Astrocyte of the cerebellum (primary cell): ENCODE data around the gene NEXMIF.

Experiments used
- DNase-seq: peaks from one replicate; pipeline ENCODE4 v3.0.0-alpha.2; 2011; ENCODE audit warnings: low read depth
- H3K4me3 ChIP-seq: 2 replicates; pipeline ENCODE4 v1.5.1; 2011; ENCODE audit warnings: mild to moderate bottlenecking, low read depth, low read length, moderate library complexity
- CTCF ChIP-seq: IDR thresholded peaks from 2 replicates; pipeline ENCODE4 v1.5.1; 2012; ENCODE audit warnings: low read length, low read depth, moderate library complexity, mild to moderate bottlenecking; ENCODE audit errors: missing control alignments
- in situ Hi-C: cut with HindIII; loops from 2 replicates; pipeline ENCODE4 v1.10.0; 2017; ENCODE audit warnings: low sequenced_read_pairs

Gene NEXMIF

GRCh38 chrX:74804574-74804973, 120.7 kb downstream of the NEXMIF start:
- no peak for TF ChIP-seq CTCF
- in situ Hi-C loops, result no loop called here
- DNase-seq, result no peak
- no peak overlapping the region for H3K4me3 ChIP-seq

DNA sequence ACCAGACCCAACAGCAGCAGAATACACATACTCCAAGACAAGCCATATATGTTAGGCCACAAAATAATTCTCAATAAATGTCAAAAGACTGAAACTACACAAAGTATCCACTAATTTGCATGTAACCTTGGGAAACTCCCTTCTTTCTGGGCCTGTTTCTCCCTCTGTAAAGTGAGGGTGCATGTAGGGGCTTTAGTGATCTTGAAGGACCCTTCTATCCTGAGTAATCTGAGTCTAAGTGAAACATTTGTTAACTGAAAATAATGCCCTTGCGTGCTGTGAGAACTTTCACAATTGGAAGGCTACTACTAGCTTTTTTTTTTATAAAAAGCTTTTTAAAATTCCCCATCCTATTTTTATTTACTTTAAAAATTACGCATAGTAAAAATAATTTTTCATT, 125.2 kb downstream of the NEXMIF start:
- in situ Hi-C loops, result no loop called here
- no peak overlapping the region for H3K4me3 ChIP-seq
- TF ChIP-seq CTCF, result no peak
- no peak for DNase-seq

DNA sequence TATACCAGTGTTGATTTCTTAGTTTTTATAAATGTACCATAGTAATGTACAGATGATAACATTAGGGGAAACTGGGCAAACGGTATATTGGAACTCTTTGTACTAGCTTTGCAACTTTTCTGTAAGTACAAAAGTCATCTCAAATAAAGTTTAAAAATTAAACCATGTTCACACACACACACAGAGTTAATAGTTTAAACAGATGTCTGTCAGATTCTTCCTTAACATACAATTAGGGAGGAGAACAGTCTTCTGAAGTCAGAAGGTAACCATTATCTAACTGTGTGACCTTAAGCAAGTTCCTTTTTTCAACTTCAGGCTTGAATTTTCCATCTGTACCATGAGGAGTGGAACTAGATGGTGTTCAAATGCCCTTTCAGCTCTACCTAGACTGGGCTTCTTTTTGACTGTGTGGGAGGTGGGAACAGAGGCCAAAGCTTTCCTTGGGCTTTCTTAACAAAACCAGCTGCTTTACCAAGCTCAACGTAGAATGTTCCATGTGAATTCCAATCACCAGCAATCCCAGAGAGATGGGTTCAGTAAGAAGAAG, 127.8 kb downstream of the NEXMIF start:
- no peak for DNase-seq
- H3K4me3 ChIP-seq, result no peak overlapping the region
- in situ Hi-C loops, result no loop called here
- TF ChIP-seq CTCF, result no peak

DNA sequence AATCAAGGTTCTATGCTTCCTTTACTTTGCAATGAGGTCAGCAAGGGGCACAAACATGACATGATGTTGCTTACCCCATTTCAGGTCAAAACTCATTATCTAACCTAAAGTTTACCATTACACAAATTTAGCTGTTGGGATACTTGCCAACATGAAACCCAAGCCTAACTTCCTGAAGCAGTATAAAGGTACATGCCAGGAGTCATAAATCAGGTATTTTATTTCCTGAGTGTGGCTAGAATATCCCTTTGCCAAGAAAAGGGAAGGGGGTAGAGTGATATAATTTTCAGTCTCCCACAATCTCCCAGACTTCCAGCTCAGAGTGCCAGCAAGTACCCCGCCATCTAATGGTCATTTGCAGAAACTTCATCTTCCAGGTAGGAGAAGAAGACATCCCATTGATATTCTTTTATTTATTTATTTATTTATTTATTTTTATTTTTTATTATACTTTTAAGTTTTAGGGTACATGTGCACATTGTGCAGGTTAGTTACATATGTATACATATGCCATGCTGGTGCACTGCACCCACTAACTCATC, 136.6 kb downstream of the NEXMIF start:
- in situ Hi-C loops, result no loop called here
- DNase-seq, result no peak
- no peak overlapping the region for H3K4me3 ChIP-seq
- TF ChIP-seq CTCF, result no peak

DNA sequence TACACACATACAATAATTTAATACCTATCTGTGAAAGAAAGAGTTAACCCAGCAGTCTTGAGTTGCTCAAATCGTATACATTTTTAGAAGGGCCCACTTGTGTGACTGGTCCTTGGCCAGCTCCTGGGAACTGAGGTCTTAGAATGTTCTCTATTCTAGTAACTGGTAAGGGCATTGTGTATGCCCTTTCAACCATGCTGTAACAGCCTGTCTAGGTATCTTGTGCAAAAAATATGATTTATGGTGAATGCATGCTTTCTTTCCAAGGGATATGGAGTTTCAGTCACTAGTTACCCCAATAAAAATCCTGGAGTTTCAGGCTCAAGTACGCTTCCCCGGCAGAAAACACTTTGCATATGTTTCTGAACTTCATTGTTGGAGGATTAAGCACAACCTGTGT, 140.6 kb downstream of the NEXMIF start:
- no peak for DNase-seq
- TF ChIP-seq CTCF, result no peak
- H3K4me3 ChIP-seq, result no peak overlapping the region
- in situ Hi-C loops, result no loop called here

DNA sequence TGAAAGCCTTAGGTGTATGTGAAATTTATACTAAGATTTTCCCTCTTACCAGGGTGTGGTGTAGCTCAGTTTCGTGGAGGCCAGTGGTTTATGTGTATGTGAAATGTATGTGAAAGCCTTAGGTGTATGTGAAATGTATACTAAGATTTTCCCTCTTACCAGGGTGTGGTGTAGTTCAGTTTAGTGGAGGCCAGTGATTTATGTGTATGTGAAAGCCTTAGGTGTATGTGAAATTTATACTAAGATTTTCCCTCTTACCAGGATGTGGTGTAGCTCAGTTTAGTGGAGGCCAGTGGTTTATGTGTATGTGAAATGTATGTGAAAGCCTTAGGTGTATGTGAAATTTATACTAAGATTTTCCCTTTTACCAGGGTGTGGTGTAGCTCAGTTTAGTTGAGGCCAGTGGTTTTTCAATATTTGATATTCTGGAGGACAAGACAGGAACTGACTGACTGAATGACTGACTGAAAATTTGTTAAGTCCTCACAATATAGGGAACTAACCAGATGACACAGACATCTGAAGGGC, 143.7 kb downstream of the NEXMIF start:
- DNase-seq, result no peak
- in situ Hi-C loops, result no loop called here
- no peak for TF ChIP-seq CTCF
- no peak overlapping the region for H3K4me3 ChIP-seq
